Stimulated activated CD8-positive, alpha-beta memory T cell treated with anti-CD3 and anti-CD28 coated beads, Interleukin-4, amount 100 ng/mL, for 24 hours (primary cell): ENCODE data around the gene C5orf63.
"Not testable (repeated sequence)": the region's sequence is repeated elsewhere in the genome, so short reads cannot be mapped to it uniquely, and the experiment has no call there.

ENCODE experiments used
- DNase-seq: peaks from one replicate; pipeline ENCODE4 v3.0.0-alpha.2; 2020; ENCODE audit warnings: low read depth

The C5orf63 gene

GRCh38 chr5:127008300-127008975 is 64.9 kb downstream of the C5orf63 start:
- DNase-seq = no peak

GRCh38 chr5:127007522-127007921 is 65.8 kb downstream of the C5orf63 start:
- DNase-seq = no peak

GRCh38 chr5:127006744-127007143 is 66.6 kb downstream of the C5orf63 start:
- no peak for DNase-seq

GRCh38 chr5:127005282-127005681 is 68.0 kb downstream of the C5orf63 start:
- DNase-seq = not testable (repeated sequence)

- no peak for DNase-seq
Observed at GRCh38 chr5:127004721-127005120, 68.6 kb downstream of the C5orf63 start.

GRCh38 chr5:127003798-127004495 is 69.4 kb downstream of the C5orf63 start:
- DNase-seq = no peak

- no peak for DNase-seq
Observed at GRCh38 chr5:127002390-127002789, 70.9 kb downstream of the C5orf63 start.

GRCh38 chr5:127001621-127002296 is 71.5 kb downstream of the C5orf63 start:
- no peak for DNase-seq
